Measurements from ENCODE around the gene CD55.

The CD55 gene

GRCh38 chr1:207331354-207332313 lies 10.2 kb downstream of the CD55 start:
- no peak for DNase-seq

GRCh38 chr1:207333009-207333600 lies 11.6 kb downstream of the CD55 start:
- no peak for DNase-seq

DNA sequence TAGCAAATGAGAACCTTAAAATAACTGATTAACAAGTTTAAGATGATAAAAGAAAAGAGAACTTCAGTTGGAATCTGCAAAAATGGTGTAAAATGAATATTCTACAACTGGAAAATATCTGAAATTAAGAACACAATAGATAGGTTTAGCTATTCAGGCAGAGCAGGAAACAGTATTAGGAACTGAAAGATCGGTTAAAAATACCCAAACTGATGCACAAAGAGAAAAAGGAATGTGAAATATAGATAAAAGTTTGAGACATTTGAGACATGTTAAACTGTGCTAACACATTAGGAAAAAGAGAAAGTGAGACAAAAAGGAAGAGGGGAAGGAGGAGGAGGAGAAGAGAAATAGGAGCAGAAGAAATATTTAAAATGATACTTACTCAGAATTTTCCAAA lies 12.1 kb downstream of the CD55 start:
- no peak for DNase-seq

DNA sequence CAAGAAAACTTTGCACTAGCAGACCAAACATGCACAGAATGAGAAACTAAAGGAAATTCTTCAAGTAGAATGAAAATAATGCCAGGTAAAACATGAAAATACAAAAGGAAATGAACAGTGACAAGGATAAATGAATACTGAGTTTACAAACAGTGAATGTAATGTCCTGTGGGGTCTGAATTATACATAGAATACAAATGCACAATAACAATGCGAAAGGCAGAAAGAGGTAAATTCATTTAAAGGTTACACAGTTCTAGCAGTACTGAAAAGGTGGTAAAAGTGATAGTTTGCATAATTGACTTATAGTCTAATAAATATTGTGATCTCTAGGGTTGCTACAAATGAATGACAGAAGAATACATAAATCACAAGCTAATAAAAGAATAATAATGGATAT lies 12.9 kb downstream of the CD55 start:
- DNase-seq, result no peak

- no peak for DNase-seq
These were observed 13.7 kb downstream of the CD55 start for GRCh38 chr1:207335138-207335537.

GRCh38 chr1:207335695-207336363 lies 14.4 kb downstream of the CD55 start:
- no peak for DNase-seq

DNA sequence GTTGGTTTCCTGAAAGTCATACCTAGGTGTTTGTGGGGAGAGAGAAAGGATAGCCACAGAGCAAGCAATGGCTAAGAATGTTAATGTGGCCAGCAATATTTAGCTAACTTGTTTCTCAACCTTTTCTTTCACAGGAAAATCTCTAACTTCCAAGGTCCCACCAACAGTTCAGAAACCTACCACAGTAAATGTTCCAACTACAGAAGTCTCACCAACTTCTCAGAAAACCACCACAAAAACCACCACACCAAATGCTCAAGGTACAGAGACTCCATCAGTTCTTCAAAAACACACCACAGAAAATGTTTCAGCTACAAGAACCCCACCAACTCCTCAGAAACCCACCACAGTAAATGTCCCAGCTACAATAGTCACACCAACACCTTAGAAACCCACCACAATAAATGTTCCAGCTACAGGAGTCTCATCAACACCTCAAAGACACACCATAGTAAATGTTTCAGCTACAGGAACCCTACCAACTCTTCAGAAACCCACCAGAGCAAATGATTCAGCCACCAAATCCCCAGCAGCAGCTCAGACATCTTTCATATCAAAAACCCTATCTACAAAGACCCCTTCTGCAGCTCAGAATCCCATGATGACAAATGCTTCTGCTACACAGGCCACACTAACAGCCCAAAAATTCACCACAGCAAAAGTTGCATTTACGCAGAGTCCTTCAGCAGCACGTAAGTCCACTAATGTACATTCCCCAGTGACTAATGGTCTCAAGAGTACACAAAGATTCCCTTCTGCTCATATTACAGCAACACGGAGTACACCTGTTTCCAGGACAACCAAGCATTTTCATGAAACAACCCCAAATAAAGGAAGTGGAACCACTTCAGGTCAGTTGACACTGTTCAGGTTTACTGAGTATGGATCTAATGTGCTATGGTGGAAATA lies 15.3 kb downstream of the CD55 start:
- no peak for DNase-seq

GRCh38 chr1:207342332-207342731 lies 20.9 kb downstream of the CD55 start:
- no peak for DNase-seq

GRCh38 chr1:207343675-207344074 lies 22.2 kb downstream of the CD55 start:
- no peak for DNase-seq

DNA sequence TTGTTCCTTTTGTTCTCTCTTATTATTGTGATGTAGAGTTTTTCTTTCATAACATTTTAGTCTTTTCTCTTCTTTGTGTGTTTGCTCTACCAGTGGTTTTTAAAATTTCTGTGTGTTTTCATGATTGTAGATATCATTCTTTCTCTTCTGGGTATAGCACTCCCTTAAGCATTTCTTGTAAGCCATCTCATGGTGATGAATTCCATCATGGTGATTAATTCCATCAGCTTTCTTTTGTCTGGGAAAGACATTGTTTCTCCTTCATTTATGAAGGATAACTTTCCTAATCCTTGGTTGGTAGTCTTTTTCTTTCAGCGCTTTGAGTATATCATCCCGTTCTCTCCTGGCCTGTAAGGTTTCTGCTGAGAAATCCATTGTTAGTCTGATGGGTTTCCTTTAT lies 22.7 kb downstream of the CD55 start:
- no peak for DNase-seq

- no peak for DNase-seq
These were observed 24.4 kb downstream of the CD55 start for GRCh38 chr1:207345644-207346477.

DNA sequence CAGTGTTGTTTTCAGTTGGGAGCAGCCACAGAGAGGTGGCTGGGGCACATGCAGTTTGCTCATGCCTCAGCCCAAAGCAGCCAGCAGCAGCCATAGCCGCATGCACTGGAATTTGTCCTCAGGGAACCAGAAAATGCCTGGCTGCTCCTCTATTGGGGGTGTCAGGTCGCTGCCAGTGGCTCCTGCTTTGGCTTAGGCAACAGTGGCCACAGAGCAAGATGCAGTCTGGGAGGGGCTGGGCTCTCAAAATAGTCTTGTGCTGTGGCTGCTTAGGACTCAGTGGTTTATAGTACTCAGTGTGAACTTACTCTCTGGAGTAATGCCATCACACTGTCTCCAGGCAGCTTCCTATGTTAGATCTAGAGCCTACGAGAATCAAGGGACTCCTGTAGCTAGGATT lies 25.0 kb downstream of the CD55 start:
- no peak for DNase-seq

DNA sequence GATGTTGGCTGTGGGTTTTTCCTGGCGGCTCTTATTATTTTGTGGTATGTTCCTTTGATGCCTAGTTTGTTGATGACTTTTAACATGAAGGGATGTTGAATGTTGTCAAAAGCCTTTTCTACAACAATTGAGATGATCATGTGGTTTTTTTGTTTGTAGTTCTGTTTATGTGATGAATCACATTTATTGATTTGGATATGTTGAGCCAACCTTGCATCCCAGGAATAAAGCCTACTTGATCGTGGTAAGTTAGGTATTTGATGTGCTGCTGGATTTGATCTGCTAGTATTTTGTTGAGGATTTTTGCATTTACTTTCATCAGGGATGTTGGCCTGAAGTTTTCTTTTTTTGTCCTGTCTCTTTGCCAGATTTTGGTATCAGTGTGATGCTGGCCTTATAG lies 28.5 kb downstream of the CD55 start:
- no peak for DNase-seq

GRCh38 chr1:207352554-207352953 lies 31.1 kb downstream of the CD55 start:
- DNase-seq, result peak; percentile 68

- DNase-seq, result no peak
These were observed 33.6 kb downstream of the CD55 start for GRCh38 chr1:207355060-207355459.

- DNase-seq, result no peak
These were observed 34.2 kb downstream of the CD55 start for GRCh38 chr1:207355513-207356295.

GRCh38 chr1:207361029-207361428 lies 39.6 kb downstream of the CD55 start:
- peak; percentile 37 for DNase-seq

DNA sequence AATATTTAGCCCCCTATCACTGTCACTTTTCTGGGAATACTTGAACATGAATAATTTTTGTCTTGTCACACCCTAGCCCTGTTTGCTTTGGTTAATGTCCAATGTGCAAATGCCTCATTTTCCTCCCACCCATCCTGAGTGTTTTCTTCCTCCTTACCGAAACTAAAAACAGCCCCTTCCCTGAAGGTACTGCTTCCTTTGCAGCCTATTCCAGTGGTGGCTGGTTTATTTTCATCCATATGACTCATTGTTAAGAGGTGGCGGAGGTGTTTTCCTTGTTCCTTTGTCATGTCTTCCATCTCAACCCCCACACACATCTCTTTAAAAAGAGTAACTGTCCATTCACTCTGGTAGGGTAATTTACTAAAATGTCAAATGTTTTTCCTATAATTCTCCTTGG lies 40.4 kb downstream of the CD55 start:
- no peak for DNase-seq

- DNase-seq, result no peak
These were observed 41.7 kb downstream of the CD55 start for GRCh38 chr1:207362962-207363860.

- no peak for DNase-seq
These were observed 42.4 kb downstream of the CD55 start for GRCh38 chr1:207363871-207364270.

Data from NCI-H82 (cell line).